Thyroid gland (tissue), 4 donors: Measurements from ENCODE around the gene OSBPL6.

Experiments
- POLR2A ChIP-seq, 2 donors: fragments of 450-650 bp; IDR thresholded peaks; one replicate each; pipeline ENCODE4 v1.6.1; 2017; ENCODE audit warnings: antibody characterized with exemption in 2 of 2, mild to moderate bottlenecking in 2 of 2, moderate library complexity in 1 of 2
- TF ChIP-seq, protein P1 (sequence below), 6 experiments: fragments of 200-600 bp in 3 of 6; fragments of 450-650 bp in 3 of 6; sonication (generic) in 3 of 6; IDR thresholded peaks; one replicate each; pipeline ENCODE4 v1.5.1; 2016 to 2019; ENCODE audit warnings: antibody characterized with exemption in 6 of 6, mild to moderate bottlenecking in 2 of 6, inconsistent platforms in 1 of 6, moderate library complexity in 1 of 6

DNA sequence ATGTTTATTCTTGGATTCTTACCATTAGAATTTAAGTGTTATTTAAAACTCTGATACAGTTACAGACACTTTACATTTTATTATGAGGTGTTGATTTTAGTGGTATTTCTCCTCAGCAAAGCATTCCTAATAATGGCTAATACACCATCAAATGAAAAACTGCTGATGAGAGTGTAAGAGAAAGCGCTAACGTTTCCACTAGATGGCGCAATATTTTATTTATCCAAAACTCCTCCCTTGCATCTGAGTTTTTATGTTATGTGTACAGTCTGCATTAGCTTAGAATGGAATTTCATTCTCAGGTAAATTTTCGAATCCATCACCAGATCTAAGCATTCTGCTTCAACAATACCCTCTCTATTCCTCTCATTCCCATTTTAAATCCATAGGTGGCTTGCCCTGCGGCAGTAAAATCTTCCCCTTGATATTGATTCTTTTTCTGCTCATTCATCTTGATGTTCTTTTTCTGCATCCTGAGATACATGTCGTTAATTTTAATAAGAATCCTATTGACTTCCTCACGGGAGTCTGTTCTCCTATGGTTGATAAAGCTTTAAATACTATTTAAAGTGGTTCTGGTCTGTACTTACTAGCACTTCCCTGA is 202.8 kb downstream of the OSBPL6 start:
- TF ChIP-seq, protein P1, sequence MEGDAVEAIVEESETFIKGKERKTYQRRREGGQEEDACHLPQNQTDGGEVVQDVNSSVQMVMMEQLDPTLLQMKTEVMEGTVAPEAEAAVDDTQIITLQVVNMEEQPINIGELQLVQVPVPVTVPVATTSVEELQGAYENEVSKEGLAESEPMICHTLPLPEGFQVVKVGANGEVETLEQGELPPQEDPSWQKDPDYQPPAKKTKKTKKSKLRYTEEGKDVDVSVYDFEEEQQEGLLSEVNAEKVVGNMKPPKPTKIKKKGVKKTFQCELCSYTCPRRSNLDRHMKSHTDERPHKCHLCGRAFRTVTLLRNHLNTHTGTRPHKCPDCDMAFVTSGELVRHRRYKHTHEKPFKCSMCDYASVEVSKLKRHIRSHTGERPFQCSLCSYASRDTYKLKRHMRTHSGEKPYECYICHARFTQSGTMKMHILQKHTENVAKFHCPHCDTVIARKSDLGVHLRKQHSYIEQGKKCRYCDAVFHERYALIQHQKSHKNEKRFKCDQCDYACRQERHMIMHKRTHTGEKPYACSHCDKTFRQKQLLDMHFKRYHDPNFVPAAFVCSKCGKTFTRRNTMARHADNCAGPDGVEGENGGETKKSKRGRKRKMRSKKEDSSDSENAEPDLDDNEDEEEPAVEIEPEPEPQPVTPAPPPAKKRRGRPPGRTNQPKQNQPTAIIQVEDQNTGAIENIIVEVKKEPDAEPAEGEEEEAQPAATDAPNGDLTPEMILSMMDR (IDR thresholded peaks at IDR 0.05) = peak in 5 of 6 experiments; percentile 9 to 65 (median 55)
- no peak for TF ChIP-seq POLR2A (IDR thresholded peaks at IDR 0.05)
